Measurements from ENCODE around the gene LMCD1. TPM values are rescaled to one million over a fixed set of nuclear protein-coding genes. Genes with fewer than 3 reads are reported as not detected.

Gene LMCD1
- total RNA-seq, 1 donor from 2014 or later: 1.3 TPM

DNA sequence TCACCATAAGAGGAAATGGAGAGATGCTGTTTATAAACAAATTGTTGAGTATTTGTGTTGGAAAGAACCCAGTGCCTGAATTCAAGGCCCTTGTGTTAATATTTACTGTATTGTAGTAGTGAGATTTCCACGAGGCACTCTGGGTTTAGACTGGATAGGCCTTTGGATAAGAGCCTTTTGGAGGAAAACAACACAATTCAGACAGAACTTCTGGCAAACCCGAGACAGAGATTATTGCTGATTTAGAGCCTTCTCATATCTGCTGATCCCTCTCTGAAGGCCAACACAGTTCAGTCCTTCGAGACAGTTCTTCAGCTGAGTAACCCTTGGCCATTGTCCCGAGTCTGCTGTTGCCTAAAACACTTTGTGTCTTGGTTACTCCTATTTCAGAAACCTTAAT lies 55.7 kb downstream of the LMCD1 start:
- Mint-ChIP-seq H3K27ac (ENCODE audit: unreplicated experiment) (no peak overlapping the region), H3K4me1 (ENCODE audit: low read depth, unreplicated experiment) (peaks cover 24% of the 10 kb centered on the region), H3K27me3 (ENCODE audit: unreplicated experiment) (peaks cover 2% of the 10 kb centered on the region), H3K36me3 (ENCODE audit: unreplicated experiment) (no peaks in the 10 kb centered on the region), H3K4me3 (ENCODE audit: unreplicated experiment) (no peak overlapping the region), H3K9me3 (ENCODE audit: unreplicated experiment) (no peaks in the 10 kb centered on the region)
- TF ChIP-seq, protein P1, sequence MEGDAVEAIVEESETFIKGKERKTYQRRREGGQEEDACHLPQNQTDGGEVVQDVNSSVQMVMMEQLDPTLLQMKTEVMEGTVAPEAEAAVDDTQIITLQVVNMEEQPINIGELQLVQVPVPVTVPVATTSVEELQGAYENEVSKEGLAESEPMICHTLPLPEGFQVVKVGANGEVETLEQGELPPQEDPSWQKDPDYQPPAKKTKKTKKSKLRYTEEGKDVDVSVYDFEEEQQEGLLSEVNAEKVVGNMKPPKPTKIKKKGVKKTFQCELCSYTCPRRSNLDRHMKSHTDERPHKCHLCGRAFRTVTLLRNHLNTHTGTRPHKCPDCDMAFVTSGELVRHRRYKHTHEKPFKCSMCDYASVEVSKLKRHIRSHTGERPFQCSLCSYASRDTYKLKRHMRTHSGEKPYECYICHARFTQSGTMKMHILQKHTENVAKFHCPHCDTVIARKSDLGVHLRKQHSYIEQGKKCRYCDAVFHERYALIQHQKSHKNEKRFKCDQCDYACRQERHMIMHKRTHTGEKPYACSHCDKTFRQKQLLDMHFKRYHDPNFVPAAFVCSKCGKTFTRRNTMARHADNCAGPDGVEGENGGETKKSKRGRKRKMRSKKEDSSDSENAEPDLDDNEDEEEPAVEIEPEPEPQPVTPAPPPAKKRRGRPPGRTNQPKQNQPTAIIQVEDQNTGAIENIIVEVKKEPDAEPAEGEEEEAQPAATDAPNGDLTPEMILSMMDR (IDR thresholded peaks at IDR 0.05; ENCODE audit: partially characterized antibody, unreplicated experiment): no peak
- DNase-seq: no peak

DNA sequence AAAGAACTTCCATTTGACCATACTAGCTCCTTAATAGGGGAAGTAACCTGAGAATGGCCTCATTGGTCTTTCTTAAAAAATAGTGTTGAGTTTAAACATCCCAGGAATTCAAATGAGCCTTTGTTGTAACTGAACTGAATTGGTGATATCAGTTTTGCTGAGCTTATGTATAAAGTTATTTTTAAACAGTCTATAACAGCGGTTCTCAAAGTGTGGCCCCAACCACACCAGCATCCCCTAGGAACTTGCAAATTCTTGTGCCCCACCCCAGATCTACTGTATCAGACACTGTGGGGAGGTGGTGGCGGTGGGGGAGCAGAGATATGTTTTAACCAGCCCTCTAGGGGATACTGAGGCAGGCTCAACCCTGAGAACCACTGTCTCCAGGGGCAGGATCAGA lies 57.0 kb downstream of the LMCD1 start:
- no peak for DNase-seq
- Mint-ChIP-seq H3K4me3 (ENCODE audit: unreplicated experiment) (no peak overlapping the region), H3K27ac (ENCODE audit: unreplicated experiment) (no peak overlapping the region), H3K4me1 (ENCODE audit: low read depth, unreplicated experiment) (peaks cover 25% of the 10 kb centered on the region), H3K9me3 (ENCODE audit: unreplicated experiment) (no peaks in the 10 kb centered on the region), H3K36me3 (ENCODE audit: unreplicated experiment) (no peaks in the 10 kb centered on the region), H3K27me3 (ENCODE audit: unreplicated experiment) (peaks cover 2% of the 10 kb centered on the region)
- TF ChIP-seq, protein P1 (IDR thresholded peaks at IDR 0.05; ENCODE audit: partially characterized antibody, unreplicated experiment): no peak

DNA sequence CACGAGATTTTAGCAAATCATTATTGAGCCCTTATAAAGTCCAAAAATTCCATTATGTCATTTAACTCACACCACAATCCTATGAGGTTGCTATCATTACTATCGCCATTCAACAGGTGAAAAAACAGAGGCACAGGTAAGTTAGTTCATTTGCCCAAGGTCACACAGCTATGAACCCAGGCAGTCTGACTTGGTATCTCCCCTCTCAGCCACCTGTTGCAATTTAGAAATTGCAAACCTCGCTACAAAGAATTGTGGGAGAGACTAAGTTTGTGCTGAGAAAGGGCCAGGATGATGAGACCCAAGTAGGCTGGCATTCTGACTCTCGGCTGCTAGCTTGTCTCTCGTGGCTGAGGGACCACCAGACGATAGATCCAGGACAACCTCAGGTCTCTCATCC lies 57.7 kb downstream of the LMCD1 start:
- TF ChIP-seq, protein P1 (IDR thresholded peaks at IDR 0.05; ENCODE audit: partially characterized antibody, unreplicated experiment): no peak
- no peak overlapping the region for H3K27ac Mint-ChIP-seq (ENCODE audit: unreplicated experiment)
- DNase-seq: no peak
- peaks cover 25% of the 10 kb centered on the region for H3K4me1 Mint-ChIP-seq (ENCODE audit: low read depth, unreplicated experiment)
- H3K27me3 Mint-ChIP-seq (ENCODE audit: unreplicated experiment): peaks cover 2% of the 10 kb centered on the region
- H3K9me3 Mint-ChIP-seq (ENCODE audit: unreplicated experiment): peaks cover 1% of the 10 kb centered on the region
- no peaks in the 10 kb centered on the region for H3K36me3 Mint-ChIP-seq (ENCODE audit: unreplicated experiment)
- H3K4me3 Mint-ChIP-seq (ENCODE audit: unreplicated experiment): no peak overlapping the region

DNA sequence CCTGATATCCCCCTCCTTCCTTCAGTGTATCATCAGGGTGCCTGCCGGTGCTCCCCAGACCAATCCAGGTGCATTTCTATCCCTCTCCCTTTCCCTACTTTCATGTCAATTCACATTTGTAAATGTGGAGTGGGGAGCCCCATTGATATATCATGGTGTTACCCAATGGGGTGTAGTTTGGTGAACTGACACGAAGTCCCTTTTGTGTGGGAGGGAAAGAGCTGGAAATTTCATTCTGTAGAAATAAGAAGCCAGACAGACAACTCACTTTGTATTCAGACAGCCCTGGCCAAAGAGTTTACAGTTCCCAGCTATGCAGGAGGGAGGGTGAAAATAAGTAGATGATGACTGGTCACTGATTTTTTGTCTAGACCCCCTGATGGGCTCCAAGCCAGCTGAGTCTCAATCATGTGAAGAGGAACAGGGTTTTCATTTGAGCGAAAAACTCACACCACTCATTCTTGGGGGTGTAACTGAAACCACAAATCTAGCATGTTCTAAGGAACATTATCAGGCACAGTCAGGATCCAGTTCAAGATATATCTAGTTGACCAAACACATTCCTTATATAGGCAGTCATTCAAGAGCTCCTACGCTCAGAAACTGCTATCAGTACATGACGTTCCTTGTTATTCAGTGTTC lies 58.9 kb downstream of the LMCD1 start:
- no peaks in the 10 kb centered on the region for H3K36me3 Mint-ChIP-seq (ENCODE audit: unreplicated experiment)
- H3K27me3 Mint-ChIP-seq (ENCODE audit: unreplicated experiment): peaks cover 2% of the 10 kb centered on the region
- TF ChIP-seq, protein P1 (IDR thresholded peaks at IDR 0.05; ENCODE audit: partially characterized antibody, unreplicated experiment): no peak
- H3K27ac Mint-ChIP-seq (ENCODE audit: unreplicated experiment): no peak overlapping the region
- H3K9me3 Mint-ChIP-seq (ENCODE audit: unreplicated experiment): peaks cover 1% of the 10 kb centered on the region
- peaks cover 18% of the 10 kb centered on the region for H3K4me1 Mint-ChIP-seq (ENCODE audit: low read depth, unreplicated experiment)
- no peak for DNase-seq
- no peak overlapping the region for H3K4me3 Mint-ChIP-seq (ENCODE audit: unreplicated experiment)

DNA sequence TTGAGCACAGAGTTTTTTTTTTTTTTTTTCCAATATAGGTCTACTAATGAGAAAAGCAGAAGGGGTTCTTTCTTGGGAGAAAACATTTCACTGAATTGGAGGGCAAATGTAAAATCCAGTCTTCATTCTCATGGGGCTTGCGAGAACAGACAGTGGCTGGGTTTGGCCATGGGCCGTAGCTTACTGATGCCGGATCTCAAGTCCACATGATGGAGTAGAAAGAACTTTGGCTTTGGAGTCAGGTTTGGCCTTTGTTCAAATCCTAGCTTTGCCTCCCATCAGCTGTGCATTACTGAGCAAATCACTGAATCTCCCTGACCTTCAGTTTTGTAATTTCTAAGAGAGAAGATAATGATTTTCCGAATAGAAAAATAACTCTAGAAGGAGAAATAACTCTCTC lies 59.7 kb downstream of the LMCD1 start:
- Mint-ChIP-seq H3K36me3 (ENCODE audit: unreplicated experiment) (no peaks in the 10 kb centered on the region), H3K9me3 (ENCODE audit: unreplicated experiment) (peaks cover 1% of the 10 kb centered on the region), H3K4me1 (ENCODE audit: low read depth, unreplicated experiment) (peaks cover 9% of the 10 kb centered on the region), H3K27me3 (ENCODE audit: unreplicated experiment) (peaks cover 2% of the 10 kb centered on the region), H3K4me3 (ENCODE audit: unreplicated experiment) (no peak overlapping the region), H3K27ac (ENCODE audit: unreplicated experiment) (no peak overlapping the region)
- TF ChIP-seq, protein P1 (IDR thresholded peaks at IDR 0.05; ENCODE audit: partially characterized antibody, unreplicated experiment): no peak
- DNase-seq: no peak
